GM20000 (cell line): ENCODE results near the gene PHACTR1.

ENCODE experiments used
- DNase-seq: peaks from one replicate; pipeline ENCODE4 v3.0.0; 2012; ENCODE audit warnings: low spot score
- CTCF ChIP-seq: IDR thresholded peaks from 2 replicates; pipeline ENCODE4 v1.5.1; 2012; ENCODE audit warnings: mild to moderate bottlenecking, control low read depth; ENCODE audit errors: extremely low read depth, missing control alignments

PHACTR1 gene

GRCh38 chr6:12865117-12865516, 148.6 kb downstream of the PHACTR1 start:
- no peak for DNase-seq
- no peak for TF ChIP-seq CTCF

GRCh38 chr6:12865671-12866181, 149.2 kb downstream of the PHACTR1 start:
- no peak for DNase-seq
- TF ChIP-seq CTCF = no peak

GRCh38 chr6:12866422-12867029, 150.0 kb downstream of the PHACTR1 start:
- DNase-seq = no peak
- TF ChIP-seq CTCF = no peak

- no peak for TF ChIP-seq CTCF
- no peak for DNase-seq
Measured at GRCh38 chr6:12869816-12870432, 153.4 kb downstream of the PHACTR1 start.

DNA sequence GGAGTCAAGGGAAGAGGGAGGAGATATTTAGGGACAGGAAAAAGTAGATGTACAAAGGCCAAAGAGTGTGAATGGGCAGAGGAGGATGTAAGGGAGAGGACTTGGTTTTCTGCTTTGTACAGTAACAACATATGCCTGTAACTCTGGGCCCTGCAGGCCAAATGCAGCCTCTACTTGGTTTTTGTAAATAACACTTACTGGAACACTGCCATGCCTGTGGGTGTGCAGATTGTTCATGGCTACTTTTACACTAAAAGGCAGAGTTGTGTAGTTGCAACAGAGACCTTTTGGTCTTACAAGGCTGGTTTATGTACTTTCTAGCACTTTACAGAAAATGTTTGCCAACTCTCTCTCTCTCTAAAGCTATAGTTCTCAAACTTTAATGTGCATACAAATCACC, 157.1 kb downstream of the PHACTR1 start:
- no peak for TF ChIP-seq CTCF
- DNase-seq = no peak

GRCh38 chr6:12875051-12875450, 158.5 kb downstream of the PHACTR1 start:
- no peak for DNase-seq
- TF ChIP-seq CTCF = no peak

- DNase-seq = no peak
- TF ChIP-seq CTCF = no peak
Measured at GRCh38 chr6:12878741-12879140, 162.2 kb downstream of the PHACTR1 start.
